ENCODE data around the gene CEL.

Gene CEL

GRCh38 chr9:133119103-133119845, 57.5 kb downstream of the CEL start:
- DNase-seq = no peak

- no peak for DNase-seq
Observed at GRCh38 chr9:133119846-133120500, 58.2 kb downstream of the CEL start.

- DNase-seq = peak; percentile 54
Observed at GRCh38 chr9:133120501-133121197, 58.9 kb downstream of the CEL start.
